MCF 10A (cell line): Measurements from ENCODE around the gene TMEM266. TPM values are rescaled to one million over a fixed set of nuclear protein-coding genes. Genes with fewer than 3 reads are reported as not detected.

Experiments used
- BruUV-seq: library from RNA; stranded (reverse); fragments of 400-500 nt; replicated peaks from 2 replicates; lab custom pipeline; 2021; lab: Mats Ljungman, UMichigan
- CTCF ChIA-PET: fragments of 300-600 bp; sonication (Branson Sonifier 250); formaldehyde crosslinking; extraction: SDS; loops from one replicate; lab custom pipeline; 2021; ENCODE audit warnings: antibody characterized with exemption, inconsistent platforms; lab: Yijun Ruan, JAX
- POLR2A ChIA-PET: fragments of 300-600, 350-650 bp; sonication (Branson Sonifier 250); formaldehyde crosslinking; extraction: SDS; loops from one replicate; lab custom pipeline; 2020; ENCODE audit warnings: antibody characterized with exemption, inconsistent platforms; lab: Yijun Ruan, JAX
- DNase-seq: peaks from one replicate; pipeline ENCODE4 v3.0.0-alpha.2; 2018; ENCODE audit not compliant: unreplicated experiment
- H3K27ac Mint-ChIP-seq: one replicate; pipeline ENCODE4 v1.8.0; 2022; ENCODE audit warnings: mild to moderate bottlenecking, low read depth, mixed read lengths; ENCODE audit not compliant: unreplicated experiment
- H3K27me3 Mint-ChIP-seq: one replicate; pipeline ENCODE4 v1.8.0; 2022; ENCODE audit warnings: mixed read lengths; ENCODE audit not compliant: insufficient read depth, unreplicated experiment
- H3K36me3 Mint-ChIP-seq: one replicate; pipeline ENCODE4 v1.8.0; 2022; ENCODE audit warnings: mild to moderate bottlenecking, moderate library complexity, mixed read lengths; ENCODE audit not compliant: insufficient read depth, unreplicated experiment
- H3K4me1 Mint-ChIP-seq: one replicate; pipeline ENCODE4 v1.8.0; 2022; ENCODE audit warnings: mixed read lengths; ENCODE audit not compliant: insufficient read depth, unreplicated experiment
- H3K4me3 Mint-ChIP-seq: one replicate; pipeline ENCODE4 v1.8.0; 2022; ENCODE audit warnings: mild to moderate bottlenecking, moderate library complexity, mixed read lengths; ENCODE audit not compliant: unreplicated experiment
- H3K9me3 Mint-ChIP-seq: one replicate; pipeline ENCODE4 v1.8.0; 2022; ENCODE audit warnings: mixed read lengths; ENCODE audit not compliant: unreplicated experiment
- intact Hi-C: fragments of 100-400 bp; cut with micrococcal nuclease; formaldehyde crosslinking; loops from 2 replicates; pipeline ENCODE4 v1.14.1; 2022
- total RNA-seq: library from RNA; stranded (reverse); gene quantifications from 2 replicates; pipeline ENCODE4 v1.2.3, GENCODE V29; 2022
- TF ChIP-seq, protein P1 (sequence below): fragments of 200-600 bp; IDR thresholded peaks from one replicate; pipeline ENCODE4 v1.8.0; 2022; ENCODE audit warnings: antibody characterized with exemption, mild to moderate bottlenecking; ENCODE audit not compliant: unreplicated experiment

TMEM266 gene
- total RNA-seq, 1 experiment from 2014 or later = not detected

GRCh38 chr15:76208786-76209424 lies 149.1 kb downstream of the TMEM266 start:
- no peaks in the 10 kb centered on the region for H3K27me3 Mint-ChIP-seq
- DNase-seq = peak; percentile 42
- H3K36me3 Mint-ChIP-seq = peaks cover 36% of the 10 kb centered on the region
- TF ChIP-seq, protein P1, sequence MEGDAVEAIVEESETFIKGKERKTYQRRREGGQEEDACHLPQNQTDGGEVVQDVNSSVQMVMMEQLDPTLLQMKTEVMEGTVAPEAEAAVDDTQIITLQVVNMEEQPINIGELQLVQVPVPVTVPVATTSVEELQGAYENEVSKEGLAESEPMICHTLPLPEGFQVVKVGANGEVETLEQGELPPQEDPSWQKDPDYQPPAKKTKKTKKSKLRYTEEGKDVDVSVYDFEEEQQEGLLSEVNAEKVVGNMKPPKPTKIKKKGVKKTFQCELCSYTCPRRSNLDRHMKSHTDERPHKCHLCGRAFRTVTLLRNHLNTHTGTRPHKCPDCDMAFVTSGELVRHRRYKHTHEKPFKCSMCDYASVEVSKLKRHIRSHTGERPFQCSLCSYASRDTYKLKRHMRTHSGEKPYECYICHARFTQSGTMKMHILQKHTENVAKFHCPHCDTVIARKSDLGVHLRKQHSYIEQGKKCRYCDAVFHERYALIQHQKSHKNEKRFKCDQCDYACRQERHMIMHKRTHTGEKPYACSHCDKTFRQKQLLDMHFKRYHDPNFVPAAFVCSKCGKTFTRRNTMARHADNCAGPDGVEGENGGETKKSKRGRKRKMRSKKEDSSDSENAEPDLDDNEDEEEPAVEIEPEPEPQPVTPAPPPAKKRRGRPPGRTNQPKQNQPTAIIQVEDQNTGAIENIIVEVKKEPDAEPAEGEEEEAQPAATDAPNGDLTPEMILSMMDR = no peak
- intact Hi-C loops = no loop called here
- no peaks in the 10 kb centered on the region for H3K9me3 Mint-ChIP-seq
- H3K4me1 Mint-ChIP-seq = peaks cover 6% of the 10 kb centered on the region
- ChIA-PET POLR2A (no interaction called here), CTCF (interaction anchor here (1.1 to 1.9 kb wide), 3 partner anchors 11 to 27 kb away, joined by 3 to 5 read pairs (median 4); no protein-coding TSS in a partner anchor)
- H3K4me3 Mint-ChIP-seq = no peak overlapping the region
- no peak overlapping the region for H3K27ac Mint-ChIP-seq
- no TSS peak for BruUV-seq

DNA sequence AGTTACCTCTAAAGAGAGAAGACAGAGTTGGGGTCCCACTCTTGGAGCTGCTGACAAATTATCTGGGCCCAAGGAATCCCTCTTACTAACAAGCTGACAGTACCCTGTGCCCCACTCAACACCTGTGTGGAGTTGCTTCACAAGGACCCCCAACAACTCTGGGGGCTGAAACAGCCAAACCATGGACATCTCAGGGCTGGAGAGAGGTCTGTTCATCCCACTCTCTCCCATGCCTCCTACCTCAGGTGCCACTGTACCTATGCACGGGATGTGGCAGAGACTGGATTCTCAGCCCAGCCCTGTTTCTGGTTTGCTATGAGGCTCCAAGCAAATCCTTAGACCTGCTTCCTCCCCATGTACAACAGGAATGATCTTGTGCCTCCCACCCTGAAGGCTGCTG lies 149.7 kb downstream of the TMEM266 start:
- H3K36me3 Mint-ChIP-seq = peaks cover 40% of the 10 kb centered on the region
- POLR2A ChIA-PET = no interaction called here
- peaks cover 6% of the 10 kb centered on the region for H3K4me1 Mint-ChIP-seq
- H3K9me3 Mint-ChIP-seq = no peaks in the 10 kb centered on the region
- CTCF ChIA-PET = interaction anchor here (1.1 to 1.9 kb wide), 3 partner anchors 10 to 26 kb away, joined by 3 to 5 read pairs (median 4); no protein-coding TSS in a partner anchor
- H3K27me3 Mint-ChIP-seq = no peaks in the 10 kb centered on the region
- H3K4me3 Mint-ChIP-seq = no peak overlapping the region
- DNase-seq = no peak
- TF ChIP-seq, protein P1 = no peak
- BruUV-seq = no TSS peak
- H3K27ac Mint-ChIP-seq = no peak overlapping the region
- intact Hi-C loops = no loop called here

- intact Hi-C loops = no loop called here
- peaks cover 6% of the 10 kb centered on the region for H3K4me1 Mint-ChIP-seq
- no peak for DNase-seq
- no TSS peak for BruUV-seq
- H3K4me3 Mint-ChIP-seq = no peak overlapping the region
- POLR2A ChIA-PET = no interaction called here
- H3K36me3 Mint-ChIP-seq = peaks cover 39% of the 10 kb centered on the region
- H3K9me3 Mint-ChIP-seq = no peaks in the 10 kb centered on the region
- H3K27ac Mint-ChIP-seq = no peak overlapping the region
- CTCF ChIA-PET = interaction anchor here (1.9 kb wide), 1 partner anchor 26 kb away, joined by 4 read pairs; no protein-coding TSS in a partner anchor
- TF ChIP-seq, protein P1 = no peak
- H3K27me3 Mint-ChIP-seq = no peaks in the 10 kb centered on the region
Measured at GRCh38 chr15:76209942-76210341, 150.2 kb downstream of the TMEM266 start.

- TF ChIP-seq, protein P1 = no peak
- no peaks in the 10 kb centered on the region for H3K27me3 Mint-ChIP-seq
- intact Hi-C loops = no loop called here
- no peak overlapping the region for H3K27ac Mint-ChIP-seq
- DNase-seq = no peak
- H3K4me1 Mint-ChIP-seq = peaks cover 18% of the 10 kb centered on the region
- CTCF ChIA-PET = interaction anchor here (0.6 to 1.6 kb wide), 3 partner anchors 19 to 40 kb away, joined by 3 to 4 read pairs (median 4); no protein-coding TSS in a partner anchor
- H3K36me3 Mint-ChIP-seq = peaks cover 66% of the 10 kb centered on the region
- POLR2A ChIA-PET = interaction anchor here (0.7 to 2.7 kb wide), 4 partner anchors 9 to 77 kb away, joined by 3 to 15 read pairs (median 4); no protein-coding TSS in a partner anchor
- no TSS peak for BruUV-seq
- no peaks in the 10 kb centered on the region for H3K9me3 Mint-ChIP-seq
- no peak overlapping the region for H3K4me3 Mint-ChIP-seq
Measured at GRCh38 chr15:76215634-76216033, 155.8 kb downstream of the TMEM266 start.
